HG03442 (cell line): ENCODE data around the gene SMG6.
"Not testable (repeated sequence)": the region's sequence is repeated elsewhere in the genome, so short reads cannot be mapped to it uniquely, and the experiment has no call there.

Experiments used
- ATAC-seq: cut with Tn5 transposase; IDR thresholded peaks from one replicate; pipeline ENCODE4 v1.9.1; 2021; ENCODE audit warnings: mild to moderate bottlenecking, moderate library complexity; ENCODE audit not compliant: unreplicated experiment

The SMG6 gene

GRCh38 chr17:2181206-2181896, 122.2 kb downstream of the SMG6 start:
- ATAC-seq: no peak

- no peak for ATAC-seq
These were observed 122.8 kb downstream of the SMG6 start for GRCh38 chr17:2180768-2181167.

GRCh38 chr17:2179615-2180295, 123.8 kb downstream of the SMG6 start:
- ATAC-seq: no peak

- no peak for ATAC-seq
These were observed 124.6 kb downstream of the SMG6 start for GRCh38 chr17:2178798-2179501.

GRCh38 chr17:2177235-2177811, 126.3 kb downstream of the SMG6 start:
- no peak for ATAC-seq

- no peak for ATAC-seq
These were observed 127.0 kb downstream of the SMG6 start for GRCh38 chr17:2176499-2177169.

GRCh38 chr17:2175294-2175628, 128.3 kb downstream of the SMG6 start:
- ATAC-seq: no peak

GRCh38 chr17:2174468-2175293, 128.9 kb downstream of the SMG6 start:
- ATAC-seq: no peak

- ATAC-seq: no peak
These were observed 129.6 kb downstream of the SMG6 start for GRCh38 chr17:2174014-2174413.

- ATAC-seq: no peak
These were observed 130.6 kb downstream of the SMG6 start for GRCh38 chr17:2172999-2173398.

GRCh38 chr17:2172077-2172851, 131.3 kb downstream of the SMG6 start:
- no peak for ATAC-seq

- ATAC-seq: no peak
These were observed 131.9 kb downstream of the SMG6 start for GRCh38 chr17:2171702-2172076.

GRCh38 chr17:2170023-2170422, 133.6 kb downstream of the SMG6 start:
- no peak for ATAC-seq

GRCh38 chr17:2165723-2166122, 137.9 kb downstream of the SMG6 start:
- ATAC-seq: not testable (repeated sequence)

- no peak for ATAC-seq
These were observed 145.2 kb downstream of the SMG6 start for GRCh38 chr17:2158396-2158780.

- ATAC-seq: no peak
These were observed 145.8 kb downstream of the SMG6 start for GRCh38 chr17:2157675-2158395.

- ATAC-seq: no peak
These were observed 146.5 kb downstream of the SMG6 start for GRCh38 chr17:2157081-2157480.

GRCh38 chr17:2156666-2157065, 146.9 kb downstream of the SMG6 start:
- no peak for ATAC-seq

GRCh38 chr17:2155573-2155972, 148.0 kb downstream of the SMG6 start:
- no peak for ATAC-seq
